ENCODE results near the gene SCGB1C1.
"Not testable (repeated sequence)": the region's sequence is repeated elsewhere in the genome, so short reads cannot be mapped to it uniquely, and the experiment has no call there.

The SCGB1C1 gene

GRCh38 chr11:192674-193128 lies at the start of gene SCGB1C1:
TSS of gene SCGB1C1 (plus strand) at chr11:193078. CDS start at chr11:193100, 22 bp downstream.
- peak; percentile 78 for FAIRE-seq
- not testable (repeated sequence) for DNase-seq (ENCODE audit: insufficient read length, low spot score)

DNA sequence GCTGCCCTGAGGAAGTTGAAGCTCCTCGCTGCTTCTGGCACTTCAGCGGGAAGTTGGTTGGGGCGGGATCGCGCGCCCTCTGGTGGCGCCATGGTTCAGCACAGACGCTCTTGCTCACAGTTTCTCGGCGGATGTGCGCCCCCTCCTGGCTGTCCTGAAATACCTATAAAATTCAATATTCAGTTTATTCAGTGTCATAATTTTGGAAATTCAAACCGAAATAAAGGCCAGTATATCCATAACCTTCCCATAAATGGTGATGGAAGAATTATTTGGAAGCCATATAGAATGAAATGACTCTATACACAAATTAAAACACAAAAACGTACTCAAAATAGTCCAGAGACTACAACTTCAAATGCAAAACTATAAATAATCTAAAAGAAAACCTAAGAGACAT lies 12.6 kb upstream of the SCGB1C1 start:
- FAIRE-seq, result not testable (repeated sequence)

DNA sequence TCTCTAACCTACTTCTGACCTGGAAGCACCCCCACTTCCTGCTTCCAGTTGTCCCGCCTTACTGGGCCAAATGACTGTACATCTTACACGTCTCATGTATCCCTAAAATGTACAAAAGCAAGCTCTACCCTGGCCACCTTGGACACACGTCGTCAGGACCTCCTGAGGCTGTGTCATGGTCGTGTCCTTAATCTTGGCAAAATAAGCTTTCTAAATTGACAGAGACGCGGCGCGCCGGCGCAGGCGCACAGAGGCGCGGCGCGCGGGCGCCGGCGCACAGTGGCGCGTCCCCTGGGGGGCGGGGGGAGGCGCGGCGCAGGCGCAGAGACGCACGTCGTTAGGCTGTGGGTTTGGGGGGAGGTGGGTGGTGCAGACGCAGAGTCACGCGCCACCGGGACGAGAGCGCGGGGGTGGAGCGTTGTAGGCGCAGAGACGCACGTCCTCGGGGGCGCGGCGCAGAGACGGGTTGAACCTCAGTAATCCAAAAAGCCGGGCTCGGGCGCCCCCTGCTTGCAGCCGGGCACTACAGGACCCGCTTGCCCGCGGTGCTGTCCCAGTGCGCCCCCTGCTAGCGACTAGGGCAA lies 3.6 kb upstream of the SCGB1C1 start:
- not testable (repeated sequence) for FAIRE-seq; DNase-seq (ENCODE audit: insufficient read length, low spot score)

More for the DNA sequence above, 12.6 kb upstream of the SCGB1C1 start:
- not testable (repeated sequence) for DNase-seq (ENCODE audit: insufficient read length, low spot score)

- not testable (repeated sequence) for FAIRE-seq; DNase-seq (ENCODE audit: insufficient read length, low spot score)
Measured at GRCh38 chr11:189843-190311, 3.0 kb upstream of the SCGB1C1 start.

- DNase-seq (ENCODE audit: insufficient read length, low spot score); FAIRE-seq: not testable (repeated sequence)
Measured at GRCh38 chr11:190546-190945, 2.3 kb upstream of the SCGB1C1 start.

GRCh38 chr11:191490-192478 lies 1.1 kb upstream of the SCGB1C1 start:
- FAIRE-seq, result peak; percentile 82

DNA sequence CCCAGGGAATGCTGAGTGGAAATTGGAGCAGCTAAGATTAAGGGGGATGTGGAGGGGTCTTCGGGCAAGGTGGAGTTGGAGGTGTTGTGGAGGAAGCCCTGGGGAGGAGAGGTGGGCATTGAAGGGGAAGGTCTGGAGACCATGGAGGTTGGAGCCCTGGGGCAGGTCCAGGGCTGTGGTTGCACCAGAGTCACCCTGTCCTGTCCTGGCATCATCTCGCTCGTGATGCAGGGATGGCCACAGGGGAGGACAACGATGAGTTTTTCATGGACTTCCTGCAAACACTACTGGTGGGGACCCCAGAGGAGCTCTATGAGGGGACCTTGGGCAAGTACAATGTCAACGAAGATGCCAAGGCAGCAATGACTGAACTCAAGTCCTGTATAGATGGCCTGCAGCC lies 603 bp downstream of the SCGB1C1 start:
- DNase-seq (ENCODE audit: insufficient read length, low spot score), result not testable (repeated sequence)
- FAIRE-seq, result peak; percentile 69

More at GRCh38 chr11:191490-192478, 1.1 kb upstream of the SCGB1C1 start:
- DNase-seq (ENCODE audit: insufficient read length, low spot score), result not testable (repeated sequence)

DNA sequence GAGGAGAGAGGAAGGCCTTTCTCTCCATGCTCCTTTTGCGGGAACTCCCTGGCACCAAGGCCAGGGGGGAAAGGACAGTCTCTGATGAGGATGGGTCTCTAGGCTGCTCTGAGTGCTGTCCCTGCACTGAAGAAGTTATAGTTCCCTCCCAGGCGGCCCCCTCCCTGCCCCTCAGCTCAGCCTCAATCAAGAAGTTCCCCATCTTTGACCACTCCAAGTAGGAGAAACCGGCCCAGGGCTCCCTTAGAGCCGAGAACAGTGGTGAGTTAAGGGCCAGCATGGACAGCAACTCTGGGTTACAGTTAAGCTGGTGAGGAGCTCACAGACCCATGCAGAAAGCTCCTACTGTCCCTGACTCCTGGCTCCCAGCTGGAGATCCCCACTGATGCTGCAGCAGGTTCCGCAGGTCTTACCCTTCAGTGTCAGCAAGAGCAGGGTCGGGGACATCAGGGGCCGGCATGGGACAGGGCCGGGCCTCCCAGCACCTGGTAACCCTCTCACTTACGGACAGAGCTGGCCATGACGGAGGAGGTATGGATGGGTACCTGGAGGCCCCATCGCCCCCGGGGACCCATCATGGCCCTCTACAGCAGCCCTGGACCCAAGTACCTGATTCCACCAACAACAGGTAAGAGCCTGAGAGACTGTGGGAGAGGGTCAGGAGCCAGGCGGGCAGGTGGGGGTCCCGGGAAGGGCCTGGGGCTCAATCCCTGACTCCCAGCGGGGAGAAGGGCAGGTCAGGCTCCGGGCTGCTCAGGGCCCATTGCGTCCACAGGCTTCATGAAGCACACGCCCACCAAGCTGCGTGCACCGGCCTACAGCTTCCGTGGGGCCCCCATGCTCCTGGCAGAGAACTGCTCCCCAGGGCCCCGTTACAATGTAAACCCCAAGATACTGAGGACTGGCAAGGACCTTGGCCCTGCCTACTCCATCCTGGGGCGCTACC lies 4.2 kb downstream of the SCGB1C1 start:
- DNase-seq (ENCODE audit: insufficient read length, low spot score), result no peak
- FAIRE-seq, result no peak

- DNase-seq (ENCODE audit: insufficient read length, low spot score), result no peak
- no peak for FAIRE-seq
Measured at GRCh38 chr11:197741-198235, 4.9 kb downstream of the SCGB1C1 start.

GRCh38 chr11:198236-198806 lies 5.4 kb downstream of the SCGB1C1 start:
- no peak for DNase-seq (ENCODE audit: insufficient read length, low spot score)
- FAIRE-seq, result no peak

DNA sequence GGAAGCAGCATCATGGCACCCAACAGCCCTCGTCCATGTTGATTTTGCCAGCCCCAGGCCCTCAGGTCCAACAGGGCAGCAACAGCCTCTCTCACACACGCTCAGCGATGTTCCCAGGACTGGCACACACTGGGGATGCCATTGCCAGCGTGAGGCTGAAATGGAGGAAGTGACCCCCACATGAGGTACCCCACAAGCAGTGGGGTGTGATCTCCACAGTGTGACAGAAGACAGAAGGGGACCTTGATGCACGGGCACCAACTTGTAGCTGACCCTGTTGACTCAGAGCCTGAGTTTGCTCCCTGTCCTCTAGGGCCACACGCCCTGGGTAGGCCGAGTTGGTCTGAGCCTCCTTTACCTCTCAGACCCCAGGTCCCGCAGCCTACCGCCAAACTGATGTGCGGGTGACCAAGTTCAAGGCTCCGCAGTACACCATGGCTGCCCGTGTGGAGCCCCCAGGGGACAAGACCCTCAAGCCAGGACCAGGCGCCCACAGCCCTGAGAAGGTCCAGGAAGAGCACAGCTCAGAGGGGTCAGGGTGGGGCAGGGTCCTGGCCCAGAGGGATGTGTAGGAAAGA lies 6.2 kb downstream of the SCGB1C1 start:
- DNase-seq (ENCODE audit: insufficient read length, low spot score) (no peak), FAIRE-seq (no peak)

- DNase-seq (ENCODE audit: insufficient read length, low spot score) (no peak), FAIRE-seq (no peak)
Measured at GRCh38 chr11:199782-200181, 6.9 kb downstream of the SCGB1C1 start.

- DNase-seq (ENCODE audit: insufficient read length, low spot score), result no peak
- FAIRE-seq, result no peak
Measured at GRCh38 chr11:200224-201003, 7.5 kb downstream of the SCGB1C1 start.

DNA sequence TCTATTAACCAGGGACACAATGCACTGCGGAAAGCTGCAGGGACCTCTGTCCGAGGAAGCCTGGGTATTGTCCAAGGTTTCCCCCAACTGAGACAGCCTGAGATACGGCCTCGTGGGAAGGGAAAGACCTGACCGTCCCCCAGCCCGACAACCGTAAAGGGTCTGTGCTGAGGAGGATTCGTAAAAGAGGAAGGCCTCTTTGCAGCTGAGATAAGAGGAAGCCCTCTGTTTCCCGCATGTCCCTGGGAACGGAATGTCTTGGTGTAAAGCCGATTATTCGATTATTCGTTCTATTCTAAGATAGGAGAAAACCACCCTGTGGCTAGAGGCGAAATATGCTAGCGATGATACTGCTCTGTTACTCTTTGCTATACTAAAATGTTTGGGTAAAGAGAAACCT lies 9.1 kb downstream of the SCGB1C1 start:
- no peak for FAIRE-seq

DNA sequence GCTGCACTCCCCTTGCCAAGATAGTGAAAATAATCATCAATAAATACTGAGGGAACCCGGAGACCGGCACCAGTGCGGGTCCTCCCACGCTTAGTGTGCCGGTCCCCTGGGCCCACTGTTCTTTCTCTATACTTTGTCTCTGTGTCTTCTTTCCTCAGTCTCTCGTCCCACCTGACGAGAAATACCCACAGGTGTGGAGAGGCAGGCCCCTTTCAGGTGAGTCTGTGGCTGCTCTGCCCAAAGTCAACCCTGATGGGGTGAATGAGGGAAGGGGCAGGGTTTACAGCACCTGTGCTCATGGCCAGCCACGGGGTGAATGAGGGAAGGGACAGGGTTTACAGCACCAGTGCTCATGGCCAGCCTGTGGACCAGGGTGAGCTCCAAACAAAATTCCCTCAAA lies 9.6 kb downstream of the SCGB1C1 start:
- DNase-seq (ENCODE audit: insufficient read length, low spot score) (no peak), FAIRE-seq (peak; percentile 28)

More for the DNA sequence above, 9.1 kb downstream of the SCGB1C1 start:
- no peak for DNase-seq (ENCODE audit: insufficient read length, low spot score)

DNA sequence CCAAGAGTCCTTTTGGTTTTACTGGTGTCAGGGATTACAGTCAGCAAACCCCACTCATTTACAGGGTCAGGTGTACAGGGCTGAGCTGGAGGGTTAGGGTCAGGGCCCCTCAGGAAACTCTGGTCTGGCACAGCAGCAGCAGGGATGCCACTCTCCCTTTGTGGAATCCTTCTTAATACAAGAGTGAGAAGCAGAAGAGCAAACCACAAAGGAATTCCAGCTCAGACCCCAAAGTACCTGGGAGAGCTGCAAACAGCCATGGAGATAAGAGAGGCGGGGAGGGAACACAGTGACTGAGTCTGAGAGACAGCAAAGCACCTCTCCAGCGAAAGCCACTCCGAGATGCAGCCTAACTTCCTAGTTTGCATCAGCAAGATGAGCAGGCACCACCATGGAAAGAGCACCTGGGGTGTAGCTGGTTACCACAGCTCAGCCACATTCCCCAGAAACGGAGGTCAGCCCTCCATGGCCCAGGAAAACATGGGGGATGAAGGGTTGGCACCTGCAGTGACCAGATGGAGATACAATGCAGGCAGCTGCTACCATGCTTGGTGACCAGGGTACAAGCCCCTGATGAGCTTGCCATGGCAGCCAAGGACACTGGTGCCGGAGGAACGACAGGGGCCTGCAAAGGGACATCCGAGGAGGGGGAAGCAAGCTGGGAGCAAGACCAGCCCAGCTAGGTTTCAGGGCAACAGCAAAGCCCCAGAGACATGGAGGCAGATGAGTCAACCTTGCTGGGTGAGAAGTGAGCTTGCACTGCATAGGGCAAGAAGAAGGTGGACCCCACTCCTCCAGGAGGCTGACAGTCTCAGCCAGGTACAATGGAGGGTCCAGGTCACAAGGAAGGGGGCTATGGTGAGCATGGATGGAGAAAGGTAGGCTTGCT lies 10.4 kb downstream of the SCGB1C1 start:
- DNase-seq (ENCODE audit: insufficient read length, low spot score) (no peak), FAIRE-seq (no peak)

GRCh38 chr11:203945-204586 lies 11.2 kb downstream of the SCGB1C1 start:
- DNase-seq (ENCODE audit: insufficient read length, low spot score) (no peak), FAIRE-seq (no peak)
